ENCODE results near the gene ADGRB3.

DNA sequence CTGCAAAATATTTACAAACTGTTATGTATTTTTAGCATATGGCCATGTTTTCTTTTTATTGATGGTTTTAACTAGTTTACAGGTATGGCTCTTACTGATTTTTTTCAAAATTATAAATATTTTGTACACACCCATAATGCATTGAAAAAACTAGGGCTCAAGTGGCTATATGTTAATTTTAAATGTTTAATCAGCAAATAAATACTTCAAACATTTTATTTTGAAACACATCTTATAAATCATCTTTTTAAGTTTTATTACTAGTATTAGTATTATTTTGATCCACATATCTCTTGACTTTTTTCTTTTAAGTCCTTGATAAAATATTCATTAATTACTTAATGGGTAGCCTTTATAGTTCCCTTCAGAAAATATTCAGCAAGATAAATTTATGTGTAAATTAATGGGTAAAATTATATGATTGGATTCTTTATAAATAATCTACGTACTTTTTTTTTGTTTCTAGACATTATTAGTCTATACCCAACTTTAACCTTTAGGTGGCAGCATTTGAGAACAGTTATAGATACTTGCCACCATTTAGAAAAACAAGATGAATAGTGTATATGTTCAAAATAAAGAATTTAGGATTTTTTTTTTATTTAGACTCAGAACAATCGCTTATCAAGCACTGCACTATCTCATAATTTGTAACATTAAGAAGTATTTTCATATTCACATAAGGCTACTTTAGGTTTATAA is 241.9 kb downstream of the ADGRB3 start:
- TF ChIP-seq EZH2 (IDR thresholded peaks at IDR 0.05) (no peak), POLR2AphosphoS5 (IDR thresholded peaks at IDR 0.05; ENCODE audit: borderline replicate concordance, low read depth, low read length) (no peak), FOXP2 (optimal IDR thresholded peaks at IDR 0.05; ENCODE audit: control extremely low read depth, extremely low read length, insufficient read depth) (no peak)

Measured in SK-N-MC (cell line).